GM12865 (cell line): Measurements from ENCODE around the gene PRPS1L1.

Source experiments
- DNase-seq: peaks from one replicate; pipeline ENCODE4 v3.0.0; 2010; ENCODE audit warnings: low read depth
- H3K4me3 ChIP-seq: 2 replicates; pipeline ENCODE4 v1.5.1; 2011; ENCODE audit warnings: mild to moderate bottlenecking, low read depth, low read length, control low read depth
- CTCF ChIP-seq: IDR thresholded peaks from 2 replicates; pipeline ENCODE4 v1.5.1; 2011; ENCODE audit warnings: low read length, control low read depth, low read depth, inconsistent platforms; ENCODE audit not compliant: insufficient read depth; ENCODE audit errors: missing control alignments

The PRPS1L1 gene

DNA sequence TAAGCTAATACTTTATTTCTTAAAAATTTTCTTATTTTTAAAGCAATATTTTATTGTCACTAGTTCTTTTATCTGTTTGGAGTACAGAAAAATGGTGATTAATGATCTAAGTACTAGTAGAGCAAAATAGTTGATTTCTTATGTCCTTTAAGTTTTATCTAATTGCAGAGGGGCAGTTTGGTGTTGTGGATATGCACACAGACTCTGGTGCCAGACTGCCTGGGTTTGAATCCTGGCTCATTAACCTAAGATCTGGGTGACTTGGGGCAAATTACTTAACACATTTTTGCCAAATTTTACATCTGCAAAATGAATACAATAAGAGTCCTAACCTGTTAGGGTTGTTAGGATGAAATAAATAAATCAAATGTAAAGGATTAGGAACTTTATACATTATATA lies 10.7 kb upstream of the PRPS1L1 start:
- no peak for DNase-seq
- TF ChIP-seq CTCF: no peak
- H3K4me3 ChIP-seq: no peak overlapping the region

DNA sequence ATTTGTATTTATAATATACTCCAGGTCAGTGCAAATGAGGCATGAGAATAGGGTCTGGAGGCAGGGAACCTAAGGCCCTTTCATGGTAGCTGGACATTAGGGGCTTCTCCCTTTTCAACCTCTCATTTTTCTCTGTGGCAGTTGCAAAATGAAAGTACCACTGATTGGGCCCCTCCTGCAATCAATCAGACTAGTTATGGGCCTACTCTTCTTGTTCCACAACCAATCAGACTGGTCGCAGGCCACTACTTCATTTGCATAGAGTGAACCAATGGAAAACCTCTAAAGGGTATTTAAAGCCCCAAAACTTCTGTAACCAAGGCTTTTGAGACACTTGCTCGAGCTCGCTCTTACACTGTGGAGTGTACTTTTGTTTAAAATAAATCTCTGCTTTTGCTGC lies 10.0 kb upstream of the PRPS1L1 start:
- no peak for TF ChIP-seq CTCF
- H3K4me3 ChIP-seq: no peak overlapping the region
- no peak for DNase-seq

DNA sequence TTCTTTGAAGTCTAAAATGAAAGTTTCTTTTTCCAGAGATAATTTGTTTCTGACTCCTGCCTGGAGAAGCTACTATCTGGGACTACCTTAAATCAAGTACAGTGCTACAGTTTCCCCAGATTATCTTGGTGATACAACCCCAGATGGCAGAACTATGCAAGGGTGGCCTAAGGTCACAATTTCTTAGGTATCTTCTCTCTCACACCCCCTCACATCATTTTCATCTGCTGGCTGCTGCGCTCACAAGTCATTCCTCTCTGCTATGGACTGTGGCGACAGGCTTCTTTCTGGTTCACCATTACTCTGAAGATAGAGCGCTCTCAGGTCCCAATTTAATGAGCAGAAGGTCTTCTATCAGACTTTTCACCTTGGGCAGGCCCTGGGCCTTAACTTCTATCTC lies 9.1 kb upstream of the PRPS1L1 start:
- DNase-seq: no peak

GRCh38 chr7:18030758-18031157 lies 3.1 kb upstream of the PRPS1L1 start:
- TF ChIP-seq CTCF: no peak

More for the DNA sequence above, 9.1 kb upstream of the PRPS1L1 start:
- H3K4me3 ChIP-seq: no peak overlapping the region
- no peak for TF ChIP-seq CTCF

DNA sequence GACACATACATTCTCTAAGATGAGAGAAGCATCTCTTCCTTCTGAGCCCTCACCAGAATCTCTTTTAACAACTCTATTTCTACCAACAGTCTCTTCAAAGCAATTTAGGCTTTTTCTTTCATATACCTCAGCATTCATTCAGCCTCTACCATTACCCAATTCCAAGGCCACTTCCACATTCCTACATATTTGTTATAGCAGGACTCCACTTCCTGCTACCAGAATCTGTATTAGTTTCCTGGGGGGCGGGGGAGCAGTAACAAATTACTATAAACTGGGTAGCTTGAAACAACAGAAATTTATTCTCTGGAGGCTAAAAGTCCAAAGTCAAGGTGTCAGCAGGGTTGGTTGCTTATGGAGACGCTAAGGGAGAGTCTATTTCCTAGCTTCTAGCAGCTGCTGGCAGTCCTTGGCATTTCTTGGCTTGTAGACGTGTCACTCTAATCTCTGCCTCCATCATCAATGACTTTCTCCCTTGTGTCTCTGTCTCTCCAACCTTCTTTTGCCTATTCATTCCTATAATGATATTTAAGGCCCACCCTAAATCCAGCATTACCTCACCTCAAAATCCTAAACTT lies 7.4 kb downstream of the PRPS1L1 start:
- H3K4me3 ChIP-seq: no peak overlapping the region
- no peak for TF ChIP-seq CTCF
- DNase-seq: no peak

More at GRCh38 chr7:18030758-18031157, 3.1 kb upstream of the PRPS1L1 start:
- no peak for DNase-seq
- H3K4me3 ChIP-seq: no peak overlapping the region

- no peak for TF ChIP-seq CTCF
- DNase-seq: no peak
Observed at GRCh38 chr7:18019555-18019954, 8.1 kb downstream of the PRPS1L1 start.

GRCh38 chr7:18018296-18019215 lies 9.1 kb downstream of the PRPS1L1 start:
- DNase-seq: no peak
- TF ChIP-seq CTCF: no peak
- no peak overlapping the region for H3K4me3 ChIP-seq

More at GRCh38 chr7:18019555-18019954, 8.1 kb downstream of the PRPS1L1 start:
- no peak overlapping the region for H3K4me3 ChIP-seq
